Smooth muscle cell (in vitro differentiated cells): Measurements from ENCODE around the gene SDK1. TPM values are rescaled to one million over a fixed set of nuclear protein-coding genes. Genes with fewer than 3 reads are reported as not detected.

ENCODE experiments used
- DNase-seq: peaks from one replicate; lab custom pipeline; 2025; ENCODE audit not compliant: unreplicated experiment; lab: John Stamatoyannopoulos, UW
- H2AFZ ChIP-seq: fragments of 200-600 bp; sonication (generic); 2 replicates; pipeline ENCODE4 v1.6.0; 2016; ENCODE audit warnings: antibody characterized with exemption, low read depth, mild to moderate bottlenecking
- H3F3A ChIP-seq: fragments of 200-600 bp; sonication (generic); 2 replicates; pipeline ENCODE4 v1.6.0; 2017; ENCODE audit warnings: antibody characterized with exemption, low read depth
- H3K27ac ChIP-seq: fragments of 200-600 bp; sonication (generic); 2 replicates; pipeline ENCODE4 v1.5.1; 2016; ENCODE audit warnings: low read depth, mild to moderate bottlenecking
- H3K27me3 ChIP-seq: fragments of 200-600 bp; sonication (generic); 2 replicates; pipeline ENCODE4 v1.6.1; 2016; ENCODE audit warnings: low read depth, mild to moderate bottlenecking
- H3K36me3 ChIP-seq: fragments of 200-600 bp; sonication (generic); 2 replicates; pipeline ENCODE4 v1.5.1; 2016; ENCODE audit warnings: low read depth
- H3K4me1 ChIP-seq: fragments of 200-600 bp; sonication (generic); 2 replicates; pipeline ENCODE4 v1.5.1; 2016; ENCODE audit warnings: low read depth
- H3K4me2 ChIP-seq: fragments of 200-600 bp; sonication (generic); 2 replicates; pipeline ENCODE4 v1.6.0; 2016; ENCODE audit warnings: mild to moderate bottlenecking
- H3K4me3 ChIP-seq: fragments of 200-600 bp; sonication (generic); 2 replicates; pipeline ENCODE4 v1.5.1; 2016; ENCODE audit warnings: mild to moderate bottlenecking
- H3K79me2 ChIP-seq: fragments of 200-600 bp; sonication (generic); 2 replicates; pipeline ENCODE4 v1.6.0; 2016; ENCODE audit warnings: low read depth, mild to moderate bottlenecking
- H3K9ac ChIP-seq: fragments of 200-600 bp; sonication (generic); 2 replicates; pipeline ENCODE4 v1.6.0; 2016; ENCODE audit warnings: low read depth
- H3K9me3 ChIP-seq: fragments of 200-600 bp; sonication (generic); replicated peaks from 2 replicates; pipeline ENCODE4 v1.5.1; 2016; ENCODE audit warnings: low read depth
- H4K20me1 ChIP-seq: fragments of 200-600 bp; sonication (generic); 2 replicates; pipeline ENCODE4 v1.6.0; 2016; ENCODE audit warnings: low read depth
- WGBS: methylation state at CpG from one replicate; pipeline ENCODE4 v1.1.7; 2016; ENCODE audit warnings: low lambda C conversion rate; 5-methylcytosine and 5-hydroxymethylcytosine counted together
- polyA plus RNA-seq: library from polyadenylated mRNA; unstranded; fragments of >200 nt; fragmentation: Nextera tagmentation; extraction: Ambion mirVana; gene quantifications from 2 replicates; pipeline ENCODE4 v1.2.1, GENCODE V29; 2016
- total RNA-seq: library from RNA; depleted of rRNA; stranded (reverse); fragments of >200 nt; gene quantifications from 2 replicates; pipeline ENCODE4 v1.2.3, GENCODE V29; 2014
- TF ChIP-seq, protein P1 (sequence below): fragments of 200-600 bp; sonication (generic); IDR thresholded peaks from 2 replicates; pipeline ENCODE4 v1.5.1; 2017; ENCODE audit warnings: borderline replicate concordance, mild to moderate bottlenecking, antibody characterized with exemption; ENCODE audit not compliant: insufficient read depth, poor library complexity, severe bottlenecking

The SDK1 gene
- total and polyA plus RNA-seq, 2 experiments from 2014 or later: 1.1 to 2.5 TPM

DNA sequence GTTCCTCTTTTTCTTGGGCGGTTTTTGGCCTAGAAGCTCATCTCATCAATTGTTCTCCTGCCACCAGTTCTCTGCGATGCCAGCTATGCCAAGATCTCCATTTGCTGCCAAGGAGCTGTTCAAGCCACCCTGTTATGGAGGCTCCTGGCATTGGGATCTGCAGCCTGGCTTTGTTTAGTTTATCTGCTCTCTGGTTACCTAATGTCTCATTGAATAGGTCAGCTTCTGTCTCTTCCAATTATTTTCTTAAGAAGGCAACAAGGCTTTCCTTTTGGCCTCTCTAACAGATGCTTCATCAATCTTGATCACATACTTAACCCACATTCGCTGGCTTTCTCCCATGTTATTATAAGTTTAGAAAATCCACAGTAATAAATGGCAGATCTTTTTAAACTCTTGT lies 20.6 kb upstream of the SDK1 start:
- no peaks in the 10 kb centered on the region for H4K20me1 ChIP-seq
- no peak overlapping the region for H2AFZ ChIP-seq
- H3K27ac ChIP-seq: no peak overlapping the region
- TF ChIP-seq, protein P1, sequence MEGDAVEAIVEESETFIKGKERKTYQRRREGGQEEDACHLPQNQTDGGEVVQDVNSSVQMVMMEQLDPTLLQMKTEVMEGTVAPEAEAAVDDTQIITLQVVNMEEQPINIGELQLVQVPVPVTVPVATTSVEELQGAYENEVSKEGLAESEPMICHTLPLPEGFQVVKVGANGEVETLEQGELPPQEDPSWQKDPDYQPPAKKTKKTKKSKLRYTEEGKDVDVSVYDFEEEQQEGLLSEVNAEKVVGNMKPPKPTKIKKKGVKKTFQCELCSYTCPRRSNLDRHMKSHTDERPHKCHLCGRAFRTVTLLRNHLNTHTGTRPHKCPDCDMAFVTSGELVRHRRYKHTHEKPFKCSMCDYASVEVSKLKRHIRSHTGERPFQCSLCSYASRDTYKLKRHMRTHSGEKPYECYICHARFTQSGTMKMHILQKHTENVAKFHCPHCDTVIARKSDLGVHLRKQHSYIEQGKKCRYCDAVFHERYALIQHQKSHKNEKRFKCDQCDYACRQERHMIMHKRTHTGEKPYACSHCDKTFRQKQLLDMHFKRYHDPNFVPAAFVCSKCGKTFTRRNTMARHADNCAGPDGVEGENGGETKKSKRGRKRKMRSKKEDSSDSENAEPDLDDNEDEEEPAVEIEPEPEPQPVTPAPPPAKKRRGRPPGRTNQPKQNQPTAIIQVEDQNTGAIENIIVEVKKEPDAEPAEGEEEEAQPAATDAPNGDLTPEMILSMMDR: no peak
- no peak overlapping the region for H3K4me3 ChIP-seq
- no peaks in the 10 kb centered on the region for H3F3A ChIP-seq
- H3K4me2 ChIP-seq: no peak overlapping the region
- no peak for DNase-seq
- no peaks in the 10 kb centered on the region for H3K27me3 ChIP-seq
- no peaks in the 10 kb centered on the region for H3K9me3 ChIP-seq
- H3K9ac ChIP-seq: no peak overlapping the region
- WGBS: 95% methylated on average over 3 of the region's 3 CpGs
- H3K79me2 ChIP-seq: no peaks in the 10 kb centered on the region
- H3K36me3 ChIP-seq: no peaks in the 10 kb centered on the region
- no peaks in the 10 kb centered on the region for H3K4me1 ChIP-seq

DNA sequence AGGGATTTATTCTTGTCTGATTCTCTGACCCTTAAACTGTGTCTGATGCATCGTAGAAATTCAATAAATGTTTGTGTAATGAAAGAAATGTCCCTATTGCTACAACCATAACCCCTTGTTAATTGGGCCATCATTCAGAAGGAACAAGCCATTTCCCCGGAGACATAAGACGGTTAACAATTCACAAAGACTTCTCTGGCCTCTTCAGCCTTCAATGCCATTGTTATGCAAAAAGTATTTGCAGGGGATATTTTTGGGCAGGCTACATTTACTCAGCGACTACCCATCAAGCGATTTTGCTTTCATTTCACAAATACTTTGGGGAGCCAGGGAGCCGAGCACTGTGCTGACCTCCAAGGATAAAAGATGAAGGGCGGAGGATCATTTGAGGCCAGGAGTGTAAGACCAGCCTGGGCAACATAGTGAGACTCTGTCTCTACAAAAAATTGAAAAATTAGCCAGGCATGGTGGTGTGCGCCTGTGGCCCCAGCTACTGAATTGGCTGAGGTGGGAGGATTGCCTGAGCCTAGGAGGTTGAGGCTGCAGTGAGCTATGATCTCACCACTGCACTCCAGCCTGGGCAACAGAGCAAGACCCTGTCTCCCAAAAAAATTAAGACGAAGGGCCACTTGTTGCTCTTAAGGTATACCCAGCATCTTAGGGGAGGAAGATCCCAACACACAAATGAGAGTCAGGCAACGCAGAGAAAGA lies 20.0 kb upstream of the SDK1 start:
- Histone ChIP-seq H3K36me3 (no peaks in the 10 kb centered on the region), H3K4me3 (no peak overlapping the region), H3K27ac (no peak overlapping the region), H2AFZ (no peak overlapping the region), H3F3A (no peaks in the 10 kb centered on the region), H3K9me3 (no peaks in the 10 kb centered on the region), H3K27me3 (no peaks in the 10 kb centered on the region), H3K4me1 (no peaks in the 10 kb centered on the region), H3K79me2 (no peaks in the 10 kb centered on the region), H4K20me1 (no peaks in the 10 kb centered on the region), H3K4me2 (no peak overlapping the region), H3K9ac (no peak overlapping the region)
- DNase-seq: no peak
- 73% methylated on average over 10 of the region's 10 CpGs for WGBS
- TF ChIP-seq, protein P1: no peak

DNA sequence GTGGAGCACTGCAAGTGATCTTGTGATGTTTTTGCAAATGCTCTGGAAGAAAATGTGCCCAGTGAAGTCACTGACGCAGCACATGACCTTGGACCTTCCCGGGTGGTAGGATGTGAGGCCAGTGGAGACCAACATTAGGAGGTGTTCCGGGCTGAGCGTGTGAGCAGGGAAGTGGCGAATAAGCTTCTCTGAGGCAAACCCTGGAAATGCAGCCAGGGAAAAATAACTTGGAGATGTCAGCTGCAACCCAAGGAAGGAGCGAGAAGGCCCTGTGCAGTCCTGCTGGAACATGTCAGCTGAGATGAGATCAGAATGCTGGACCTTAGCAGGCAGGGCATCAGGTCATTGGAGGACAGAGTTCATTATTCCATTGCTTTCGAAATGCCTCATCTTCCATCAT lies 18.6 kb upstream of the SDK1 start:
- H3F3A ChIP-seq: no peaks in the 10 kb centered on the region
- no peak overlapping the region for H3K27ac ChIP-seq
- no peaks in the 10 kb centered on the region for H3K4me1 ChIP-seq
- 92% methylated on average over 7 of the region's 7 CpGs for WGBS
- H3K4me3 ChIP-seq: no peak overlapping the region
- no peaks in the 10 kb centered on the region for H4K20me1 ChIP-seq
- H2AFZ ChIP-seq: no peak overlapping the region
- H3K27me3 ChIP-seq: no peaks in the 10 kb centered on the region
- H3K9ac ChIP-seq: no peak overlapping the region
- H3K36me3 ChIP-seq: no peaks in the 10 kb centered on the region
- TF ChIP-seq, protein P1: no peak
- H3K4me2 ChIP-seq: no peak overlapping the region
- no peaks in the 10 kb centered on the region for H3K9me3 ChIP-seq
- H3K79me2 ChIP-seq: no peaks in the 10 kb centered on the region
- no peak for DNase-seq

DNA sequence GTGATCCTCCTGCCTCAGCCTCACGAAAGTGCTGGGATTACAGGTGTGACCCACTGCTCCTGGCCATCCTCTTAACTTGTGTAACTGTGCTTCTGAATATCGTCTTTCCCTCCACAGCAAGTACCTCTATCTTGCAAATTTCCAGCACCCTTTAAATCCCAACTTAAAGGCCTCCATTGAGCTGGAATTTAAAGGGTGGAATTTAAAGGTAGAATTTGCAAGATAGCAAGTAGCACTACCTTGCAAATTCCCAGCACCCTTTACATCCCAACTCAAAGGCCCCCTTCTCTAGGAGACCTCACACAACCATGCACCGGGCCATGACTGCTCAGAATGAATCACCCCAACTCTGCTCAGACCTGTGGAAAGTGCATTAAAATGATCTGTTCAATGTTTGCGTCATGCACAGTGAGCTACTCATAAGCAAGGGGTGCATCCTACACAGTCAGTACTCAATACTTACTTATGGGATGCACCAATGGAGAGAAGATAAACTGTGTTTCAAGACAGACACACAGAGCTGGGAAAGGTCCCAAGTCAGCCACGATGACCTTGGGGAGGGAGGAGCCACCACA lies 17.8 kb upstream of the SDK1 start:
- H3F3A ChIP-seq: no peaks in the 10 kb centered on the region
- no peak overlapping the region for H2AFZ ChIP-seq
- 69% methylated on average over 5 of the region's 5 CpGs for WGBS
- TF ChIP-seq, protein P1: no peak
- H3K27me3 ChIP-seq: no peaks in the 10 kb centered on the region
- H4K20me1 ChIP-seq: no peaks in the 10 kb centered on the region
- no peak overlapping the region for H3K27ac ChIP-seq
- no peaks in the 10 kb centered on the region for H3K4me1 ChIP-seq
- H3K79me2 ChIP-seq: no peaks in the 10 kb centered on the region
- DNase-seq: no peak
- no peak overlapping the region for H3K4me2 ChIP-seq
- no peaks in the 10 kb centered on the region for H3K9me3 ChIP-seq
- no peaks in the 10 kb centered on the region for H3K36me3 ChIP-seq
- no peak overlapping the region for H3K9ac ChIP-seq
- H3K4me3 ChIP-seq: no peak overlapping the region
